ENCODE data around the gene FSD1L. TPM values are rescaled to one million over a fixed set of nuclear protein-coding genes. Genes with fewer than 3 reads are reported as not detected.
A peak's percentile ranks its signal among the peaks of the same experiment; 100 is the strongest.

FSD1L gene
- total and polyA plus RNA-seq, 2 of the 13 experiments (the other 11 are each of a cell fraction or from before 2014, with no cell fraction given) = 4.1 to 5.1 TPM

DNA sequence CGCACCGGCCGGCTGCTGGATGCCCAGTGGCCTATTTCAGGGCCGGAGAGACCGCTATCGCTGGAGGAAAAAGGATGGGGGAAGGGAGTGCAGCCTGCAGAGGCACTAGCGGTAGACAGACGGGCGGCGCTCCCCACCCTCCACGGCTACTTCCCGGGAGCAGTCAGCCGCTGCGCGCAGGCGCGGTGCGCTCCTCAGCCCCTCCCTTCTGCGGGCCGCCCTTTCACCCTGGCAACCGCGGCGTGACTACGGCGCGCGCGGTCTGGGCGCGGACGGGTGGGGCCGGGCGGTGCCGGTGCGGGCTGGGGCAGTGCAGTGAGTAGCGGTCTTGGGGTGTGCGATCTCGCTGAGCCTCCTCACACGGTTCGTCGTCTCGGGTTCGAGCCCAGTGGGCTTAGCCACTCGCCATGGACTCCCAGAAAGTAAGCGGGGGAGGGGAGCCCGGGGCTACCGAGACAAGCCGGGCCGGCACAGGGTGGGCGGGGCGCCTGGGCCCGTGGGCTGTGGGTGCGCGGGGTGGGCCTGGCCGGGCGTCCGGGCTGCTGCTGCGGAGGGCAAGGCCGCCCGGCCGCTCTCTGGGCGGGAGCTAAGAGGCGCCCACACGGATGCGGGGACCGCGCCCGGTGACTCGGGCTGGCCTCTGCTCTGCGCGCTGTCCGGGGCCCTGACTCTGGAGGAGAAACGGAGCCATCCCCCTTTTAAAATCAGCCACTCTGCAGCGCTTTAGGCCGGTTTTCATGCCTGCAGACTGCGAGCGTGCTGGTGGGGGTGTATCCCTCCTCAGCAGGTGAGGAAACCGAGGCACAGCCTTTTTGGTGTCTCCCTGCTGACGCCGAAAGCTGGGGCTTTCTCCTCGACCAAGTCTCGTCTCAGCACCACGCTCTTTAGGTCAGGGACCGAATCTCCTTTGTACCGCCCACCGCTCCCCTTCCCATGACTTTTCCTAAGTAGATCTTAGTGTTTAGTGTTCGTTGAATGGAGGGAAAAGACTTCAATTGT lies at the start of gene FSD1L (continued):
- TF ChIP-seq RAD21 (CRISPR knock-in tag; IDR thresholded peaks at IDR 0.05) = peak; percentile 74
- TF ChIP-seq NR1H2 (CRISPR knock-in tag; IDR thresholded peaks at IDR 0.05; ENCODE audit: borderline replicate concordance, low read depth) = 0 out of 2 replicates have a peak, but pooled peaks have one; percentile 30
- no peak for TF ChIP-seq ZBTB20 (CRISPR knock-in tag; IDR thresholded peaks at IDR 0.05; ENCODE audit: borderline replicate concordance, low read depth)
- TF ChIP-seq, protein P1, sequence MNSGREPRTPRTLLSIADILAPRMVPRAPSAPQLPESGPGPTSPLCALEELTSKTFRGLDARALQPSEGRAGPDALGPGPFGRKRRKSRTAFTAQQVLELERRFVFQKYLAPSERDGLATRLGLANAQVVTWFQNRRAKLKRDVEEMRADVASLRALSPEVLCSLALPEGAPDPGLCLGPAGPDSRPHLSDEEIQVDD (CRISPR knock-in tag; IDR thresholded peaks at IDR 0.05; ENCODE audit: borderline replicate concordance) = no peak
- TF ChIP-seq ATAD3A (CRISPR knock-in tag; IDR thresholded peaks at IDR 0.05) = no peak
- no peak for TF ChIP-seq ISX (CRISPR knock-in tag; conservative IDR thresholded peaks at IDR 0.05)
- TF ChIP-seq, protein P2, sequence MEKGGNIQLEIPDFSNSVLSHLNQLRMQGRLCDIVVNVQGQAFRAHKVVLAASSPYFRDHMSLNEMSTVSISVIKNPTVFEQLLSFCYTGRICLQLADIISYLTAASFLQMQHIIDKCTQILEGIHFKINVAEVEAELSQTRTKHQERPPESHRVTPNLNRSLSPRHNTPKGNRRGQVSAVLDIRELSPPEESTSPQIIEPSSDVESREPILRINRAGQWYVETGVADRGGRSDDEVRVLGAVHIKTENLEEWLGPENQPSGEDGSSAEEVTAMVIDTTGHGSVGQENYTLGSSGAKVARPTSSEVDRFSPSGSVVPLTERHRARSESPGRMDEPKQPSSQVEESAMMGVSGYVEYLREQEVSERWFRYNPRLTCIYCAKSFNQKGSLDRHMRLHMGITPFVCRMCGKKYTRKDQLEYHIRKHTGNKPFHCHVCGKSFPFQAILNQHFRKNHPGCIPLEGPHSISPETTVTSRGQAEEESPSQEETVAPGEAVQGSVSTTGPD (CRISPR knock-in tag; IDR thresholded peaks at IDR 0.05) = no peak
- TF ChIP-seq, protein P3, sequence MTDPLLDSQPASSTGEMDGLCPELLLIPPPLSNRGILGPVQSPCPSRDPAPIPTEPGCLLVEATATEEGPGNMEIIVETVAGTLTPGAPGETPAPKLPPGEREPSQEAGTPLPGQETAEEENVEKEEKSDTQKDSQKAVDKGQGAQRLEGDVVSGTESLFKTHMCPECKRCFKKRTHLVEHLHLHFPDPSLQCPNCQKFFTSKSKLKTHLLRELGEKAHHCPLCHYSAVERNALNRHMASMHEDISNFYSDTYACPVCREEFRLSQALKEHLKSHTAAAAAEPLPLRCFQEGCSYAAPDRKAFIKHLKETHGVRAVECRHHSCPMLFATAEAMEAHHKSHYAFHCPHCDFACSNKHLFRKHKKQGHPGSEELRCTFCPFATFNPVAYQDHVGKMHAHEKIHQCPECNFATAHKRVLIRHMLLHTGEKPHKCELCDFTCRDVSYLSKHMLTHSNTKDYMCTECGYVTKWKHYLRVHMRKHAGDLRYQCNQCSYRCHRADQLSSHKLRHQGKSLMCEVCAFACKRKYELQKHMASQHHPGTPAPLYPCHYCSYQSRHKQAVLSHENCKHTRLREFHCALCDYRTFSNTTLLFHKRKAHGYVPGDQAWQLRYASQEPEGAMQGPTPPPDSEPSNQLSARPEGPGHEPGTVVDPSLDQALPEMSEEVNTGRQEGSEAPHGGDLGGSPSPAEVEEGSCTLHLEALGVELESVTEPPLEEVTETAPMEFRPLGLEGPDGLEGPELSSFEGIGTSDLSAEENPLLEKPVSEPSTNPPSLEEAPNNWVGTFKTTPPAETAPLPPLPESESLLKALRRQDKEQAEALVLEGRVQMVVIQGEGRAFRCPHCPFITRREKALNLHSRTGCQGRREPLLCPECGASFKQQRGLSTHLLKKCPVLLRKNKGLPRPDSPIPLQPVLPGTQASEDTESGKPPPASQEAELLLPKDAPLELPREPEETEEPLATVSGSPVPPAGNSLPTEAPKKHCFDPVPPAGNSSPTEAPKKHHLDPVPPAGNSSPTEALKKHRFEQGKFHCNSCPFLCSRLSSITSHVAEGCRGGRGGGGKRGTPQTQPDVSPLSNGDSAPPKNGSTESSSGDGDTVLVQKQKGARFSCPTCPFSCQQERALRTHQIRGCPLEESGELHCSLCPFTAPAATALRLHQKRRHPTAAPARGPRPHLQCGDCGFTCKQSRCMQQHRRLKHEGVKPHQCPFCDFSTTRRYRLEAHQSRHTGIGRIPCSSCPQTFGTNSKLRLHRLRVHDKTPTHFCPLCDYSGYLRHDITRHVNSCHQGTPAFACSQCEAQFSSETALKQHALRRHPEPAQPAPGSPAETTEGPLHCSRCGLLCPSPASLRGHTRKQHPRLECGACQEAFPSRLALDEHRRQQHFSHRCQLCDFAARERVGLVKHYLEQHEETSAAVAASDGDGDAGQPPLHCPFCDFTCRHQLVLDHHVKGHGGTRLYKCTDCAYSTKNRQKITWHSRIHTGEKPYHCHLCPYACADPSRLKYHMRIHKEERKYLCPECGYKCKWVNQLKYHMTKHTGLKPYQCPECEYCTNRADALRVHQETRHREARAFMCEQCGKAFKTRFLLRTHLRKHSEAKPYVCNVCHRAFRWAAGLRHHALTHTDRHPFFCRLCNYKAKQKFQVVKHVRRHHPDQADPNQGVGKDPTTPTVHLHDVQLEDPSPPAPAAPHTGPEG (CRISPR knock-in tag; IDR thresholded peaks at IDR 0.05) = peak; percentile 73
- TF ChIP-seq, protein P4, sequence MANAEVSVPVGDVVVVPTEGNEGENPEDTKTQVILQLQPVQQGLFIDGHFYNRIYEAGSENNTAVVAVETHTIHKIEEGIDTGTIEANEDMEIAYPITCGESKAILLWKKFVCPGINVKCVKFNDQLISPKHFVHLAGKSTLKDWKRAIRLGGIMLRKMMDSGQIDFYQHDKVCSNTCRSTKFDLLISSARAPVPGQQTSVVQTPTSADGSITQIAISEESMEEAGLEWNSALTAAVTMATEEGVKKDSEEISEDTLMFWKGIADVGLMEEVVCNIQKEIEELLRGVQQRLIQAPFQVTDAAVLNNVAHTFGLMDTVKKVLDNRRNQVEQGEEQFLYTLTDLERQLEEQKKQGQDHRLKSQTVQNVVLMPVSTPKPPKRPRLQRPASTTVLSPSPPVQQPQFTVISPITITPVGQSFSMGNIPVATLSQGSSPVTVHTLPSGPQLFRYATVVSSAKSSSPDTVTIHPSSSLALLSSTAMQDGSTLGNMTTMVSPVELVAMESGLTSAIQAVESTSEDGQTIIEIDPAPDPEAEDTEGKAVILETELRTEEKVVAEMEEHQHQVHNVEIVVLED (CRISPR knock-in tag; IDR thresholded peaks at IDR 0.05; ENCODE audit: borderline replicate concordance) = peak; percentile 83
- TF ChIP-seq AHR (CRISPR knock-in tag; IDR thresholded peaks at IDR 0.05) = 0 out of 2 replicates have a peak, but pooled peaks have one; percentile 47
- TF ChIP-seq, protein P5, sequence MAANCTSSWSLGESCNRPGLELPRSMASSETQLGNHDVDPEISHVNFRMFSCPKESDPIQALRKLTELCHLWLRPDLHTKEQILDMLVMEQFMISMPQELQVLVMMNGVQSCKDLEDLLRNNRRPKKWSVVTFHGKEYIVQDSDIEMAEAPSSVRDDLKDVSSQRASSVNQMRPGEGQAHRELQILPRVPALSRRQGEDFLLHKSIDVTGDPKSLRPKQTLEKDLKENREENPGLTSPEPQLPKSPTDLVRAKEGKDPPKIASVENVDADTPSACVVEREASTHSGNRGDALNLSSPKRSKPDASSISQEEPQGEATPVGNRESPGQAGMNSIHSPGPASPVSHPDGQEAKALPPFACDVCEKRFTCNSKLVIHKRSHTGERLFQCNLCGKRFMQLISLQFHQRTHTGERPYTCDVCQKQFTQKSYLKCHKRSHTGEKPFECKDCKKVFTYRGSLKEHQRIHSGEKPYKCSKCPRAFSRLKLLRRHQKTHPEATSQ (CRISPR knock-in tag; IDR thresholded peaks at IDR 0.05; ENCODE audit: borderline replicate concordance) = no peak
- TF ChIP-seq, protein P6, sequence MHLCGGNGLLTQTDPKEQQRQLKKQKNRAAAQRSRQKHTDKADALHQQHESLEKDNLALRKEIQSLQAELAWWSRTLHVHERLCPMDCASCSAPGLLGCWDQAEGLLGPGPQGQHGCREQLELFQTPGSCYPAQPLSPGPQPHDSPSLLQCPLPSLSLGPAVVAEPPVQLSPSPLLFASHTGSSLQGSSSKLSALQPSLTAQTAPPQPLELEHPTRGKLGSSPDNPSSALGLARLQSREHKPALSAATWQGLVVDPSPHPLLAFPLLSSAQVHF (CRISPR knock-in tag; IDR thresholded peaks at IDR 0.05) = no peak
- 0 out of 2 replicates have a peak, but pooled peaks have one; percentile 57 for TF ChIP-seq ZNF160 (CRISPR knock-in tag; IDR thresholded peaks at IDR 0.05)

All from HepG2 (cell line).